Activated B cell treated with CpG ODN at 0.5 μM for 24 hours (primary cell): ENCODE results near the gene PPP4C. TPM values are rescaled to one million over a fixed set of nuclear protein-coding genes. Genes with fewer than 3 reads are reported as not detected.

Experiments used
- ATAC-seq: fragments of 200-7000 bp; cut with Tn5 transposase; one replicate; pipeline ENCODE4 v1.10.0; 2021; ENCODE audit warnings: low read depth, mild to moderate bottlenecking, moderate library complexity
- CTCF ChIA-PET: fragments of 350-600 bp; sonication (Branson Sonifier 250); formaldehyde crosslinking; loops from one replicate; lab custom pipeline; 2021; ENCODE audit warnings: antibody characterized with exemption; lab: Charles Lee
- POLR2A ChIA-PET: fragments of 350-600 bp; sonication (Branson Sonifier 250); formaldehyde crosslinking; loops from one replicate; lab custom pipeline; 2021; ENCODE audit warnings: antibody characterized with exemption; lab: Charles Lee
- DNase-seq: peaks from one replicate; pipeline ENCODE4 v3.0.0; 2022
- H3K27ac Mint-ChIP-seq: one replicate; pipeline ENCODE4 v1.8.0; 2020; ENCODE audit warnings: mixed read lengths
- H3K27me3 Mint-ChIP-seq: one replicate; pipeline ENCODE4 v1.8.0; 2021; ENCODE audit warnings: mixed read lengths
- H3K36me3 Mint-ChIP-seq: one replicate; pipeline ENCODE4 v1.8.0; 2021; ENCODE audit warnings: low read depth, mixed read lengths
- H3K4me1 Mint-ChIP-seq: one replicate; pipeline ENCODE4 v1.8.0; 2021; ENCODE audit warnings: mixed read lengths
- H3K4me3 Mint-ChIP-seq: one replicate; pipeline ENCODE4 v1.8.0; 2020; ENCODE audit warnings: mild to moderate bottlenecking, mixed read lengths
- H3K9me3 Mint-ChIP-seq: one replicate; pipeline ENCODE4 v1.8.0; 2020; ENCODE audit warnings: mixed read lengths
- CTCF ChIP-seq: fragments of 200-600 bp; IDR thresholded peaks from one replicate; pipeline ENCODE4 v1.8.0; 2022; ENCODE audit warnings: antibody characterized with exemption, mild to moderate bottlenecking
- intact Hi-C: fragments of 100-400 bp; cut with micrococcal nuclease; formaldehyde crosslinking; loops from one replicate; pipeline ENCODE4 v1.15.1; 2024
- total RNA-seq: library from RNA; stranded (reverse); gene quantifications from 2 replicates; pipeline ENCODE4 v1.2.3, GENCODE V29; 2022

PPP4C gene
- total RNA-seq, 1 donor from 2014 or later, result 124 TPM

- POLR2A ChIA-PET, result interaction anchor here (1.1 to 1.6 kb wide), 3 partner anchors 21 to 100 kb away, joined by 3 read pairs; partner anchors contain the start of genes ALDOA and CORO1A
- H3K4me1 Mint-ChIP-seq, result peaks cover 11% of the 10 kb centered on the region
These were observed 10.7 kb downstream of the PPP4C start for GRCh38 chr16:30086291-30087140.

GRCh38 chr16:30087181-30087898, 11.5 kb downstream of the PPP4C start:
- TF ChIP-seq CTCF, result no peak
- no peak overlapping the region for H3K27ac Mint-ChIP-seq
- no peak for ATAC-seq
- peaks cover 37% of the 10 kb centered on the region for H3K36me3 Mint-ChIP-seq
- H3K4me1 Mint-ChIP-seq, result peaks cover 17% of the 10 kb centered on the region
- CTCF ChIA-PET, result no interaction called here
- H3K4me3 Mint-ChIP-seq, result no peak overlapping the region
- no peak for DNase-seq
- POLR2A ChIA-PET, result interaction anchor here (0.7 to 1.6 kb wide), 4 partner anchors 11 to 99 kb away, joined by 3 to 7 read pairs (median 4); partner anchors contain the start of genes ALDOA and PPP4C
- intact Hi-C loops, result no loop called here
- H3K9me3 Mint-ChIP-seq, result no peaks in the 10 kb centered on the region
- no peaks in the 10 kb centered on the region for H3K27me3 Mint-ChIP-seq

More at GRCh38 chr16:30086291-30087140, 10.7 kb downstream of the PPP4C start:
- H3K27me3 Mint-ChIP-seq, result no peaks in the 10 kb centered on the region
- no peak overlapping the region for H3K27ac Mint-ChIP-seq
- CTCF ChIA-PET, result no interaction called here
- DNase-seq, result no peak
- H3K4me3 Mint-ChIP-seq, result no peak overlapping the region
- no peaks in the 10 kb centered on the region for H3K9me3 Mint-ChIP-seq
- intact Hi-C loops, result no loop called here
- ATAC-seq, result no peak
- H3K36me3 Mint-ChIP-seq, result peaks cover 42% of the 10 kb centered on the region
- TF ChIP-seq CTCF, result no peak

- H3K4me1 Mint-ChIP-seq, result peaks cover 27% of the 10 kb centered on the region
- H3K27ac Mint-ChIP-seq, result no peak overlapping the region
- H3K36me3 Mint-ChIP-seq, result peaks cover 30% of the 10 kb centered on the region
- intact Hi-C loops, result no loop called here
- no peaks in the 10 kb centered on the region for H3K27me3 Mint-ChIP-seq
- ATAC-seq (no peak), DNase-seq (no peak)
- ChIA-PET POLR2A (interaction anchor here (1.0 to 8.7 kb wide), 3 partner anchors 9 to 97 kb away, joined by 3 to 335 read pairs (median 5); partner anchors contain the start of genes ALDOA and CORO1A), CTCF (no interaction called here)
- H3K4me3 Mint-ChIP-seq, result no peak overlapping the region
- TF ChIP-seq CTCF, result no peak
- no peaks in the 10 kb centered on the region for H3K9me3 Mint-ChIP-seq
These were observed 12.5 kb downstream of the PPP4C start for GRCh38 chr16:30088237-30088831.

- intact Hi-C loops, result no loop called here
- ATAC-seq (no peak), DNase-seq (no peak)
- ChIA-PET POLR2A (interaction anchor here (0.7 to 8.7 kb wide), 4 partner anchors 10 to 96 kb away, joined by 3 to 335 read pairs (median 60); partner anchors contain the start of genes ALDOA, CORO1A and MAPK3), CTCF (no interaction called here)
- no peak overlapping the region for H3K4me3 Mint-ChIP-seq
- peaks cover 27% of the 10 kb centered on the region for H3K36me3 Mint-ChIP-seq
- H3K27me3 Mint-ChIP-seq, result no peaks in the 10 kb centered on the region
- H3K9me3 Mint-ChIP-seq, result no peaks in the 10 kb centered on the region
- TF ChIP-seq CTCF, result no peak
- peaks cover 34% of the 10 kb centered on the region for H3K4me1 Mint-ChIP-seq
- no peak overlapping the region for H3K27ac Mint-ChIP-seq
These were observed 13.2 kb downstream of the PPP4C start for GRCh38 chr16:30088832-30089624.
